GM23338 (cell line): Measurements from ENCODE around the gene RAB11A. TPM values are rescaled to one million over a fixed set of nuclear protein-coding genes. Genes with fewer than 3 reads are reported as not detected.
A peak's percentile ranks its signal among the peaks of the same experiment; 100 is the strongest.

ENCODE experiments used
- ATAC-seq: fragments of 200-7000 bp; cut with Tn5 transposase; 3 replicates; pipeline ENCODE4 v1.9.1; 2020
- DNase-seq: peaks from one replicate; pipeline ENCODE4 v3.0.0-alpha.2; 2015; ENCODE audit warnings: low spot score
- H2AFZ ChIP-seq: fragments of 200-600 bp; sonication (generic); 2 replicates; pipeline ENCODE4 v1.8.0; 2016; ENCODE audit warnings: antibody characterized with exemption, mild to moderate bottlenecking, moderate library complexity
- H3F3A ChIP-seq: fragments of 200-600 bp; sonication (generic); replicated peaks from 2 replicates; pipeline ENCODE4 v1.8.0; 2017; ENCODE audit warnings: antibody characterized with exemption, mixed run types, low read depth
- H3K27ac ChIP-seq: fragments of 200-600 bp; sonication (generic); 2 replicates; pipeline ENCODE4 v1.6.1; 2016; ENCODE audit warnings: low read depth
- H3K27me3 ChIP-seq: fragments of 200-600 bp; sonication (generic); 2 replicates; pipeline ENCODE4 v1.8.0; 2016; ENCODE audit warnings: mild to moderate bottlenecking, mixed run types, moderate library complexity; ENCODE audit not compliant: insufficient read depth
- H3K36me3 ChIP-seq: fragments of 200-600 bp; sonication (generic); 2 replicates; pipeline ENCODE4 v1.8.0; 2016; ENCODE audit warnings: mild to moderate bottlenecking; ENCODE audit not compliant: insufficient read depth
- H3K4me1 ChIP-seq: fragments of 200-600 bp; sonication (generic); 2 replicates; pipeline ENCODE4 v1.8.0; 2016; ENCODE audit warnings: mild to moderate bottlenecking, moderate library complexity; ENCODE audit not compliant: insufficient read depth
- H3K4me2 ChIP-seq: fragments of 200-600 bp; sonication (generic); 2 replicates; pipeline ENCODE4 v1.7.1; 2017; ENCODE audit warnings: mixed run types
- H3K4me3 ChIP-seq: fragments of 200-600 bp; sonication (generic); 2 replicates; pipeline ENCODE4 v1.6.1; 2016; ENCODE audit warnings: mixed run types
- H3K79me2 ChIP-seq: fragments of 200-600 bp; sonication (generic); replicated peaks from 2 replicates; pipeline ENCODE4 v1.8.0; 2017; ENCODE audit warnings: mild to moderate bottlenecking; ENCODE audit not compliant: insufficient read depth
- H3K9me2 ChIP-seq: fragments of 200-600 bp; sonication (generic); 2 replicates; pipeline ENCODE4 v1.8.0; 2017; ENCODE audit not compliant: insufficient read depth
- H4K20me1 ChIP-seq: fragments of 200-600 bp; sonication (generic); replicated peaks from 2 replicates; pipeline ENCODE4 v1.8.0; 2017; ENCODE audit warnings: mild to moderate bottlenecking; ENCODE audit not compliant: insufficient read depth
- H3K27ac Mint-ChIP-seq: 2 replicates; pipeline ENCODE4 v1.8.0; 2020; ENCODE audit warnings: inconsistent platforms, mild to moderate bottlenecking, moderate library complexity, mixed read lengths
- H3K27me3 Mint-ChIP-seq: 3 replicates; pipeline ENCODE4 v1.8.0; 2022; ENCODE audit warnings: low read depth, mild to moderate bottlenecking, moderate library complexity, mixed read lengths, inconsistent platforms; ENCODE audit not compliant: insufficient read depth, poor library complexity
- H3K36me3 Mint-ChIP-seq: 3 replicates; pipeline ENCODE4 v1.8.0; 2021; ENCODE audit warnings: low read depth, mild to moderate bottlenecking, inconsistent platforms, moderate library complexity, mixed read lengths
- H3K4me1 Mint-ChIP-seq: 3 replicates; pipeline ENCODE4 v1.8.0; 2020; ENCODE audit warnings: mild to moderate bottlenecking, inconsistent platforms, mixed read lengths
- H3K4me3 Mint-ChIP-seq: 3 replicates; pipeline ENCODE4 v1.8.0; 2021; ENCODE audit warnings: moderate library complexity, mild to moderate bottlenecking, inconsistent platforms, mixed read lengths
- H3K9me3 Mint-ChIP-seq: 3 replicates; pipeline ENCODE4 v1.8.0; 2020; ENCODE audit warnings: moderate library complexity, mild to moderate bottlenecking, inconsistent platforms, mixed read lengths
- CREB1 ChIP-seq: fragments of 250-450 bp; sonication (Bioruptor Pico); IDR thresholded peaks from 2 replicates; pipeline ENCODE4 v1.5.0; 2020; ENCODE audit warnings: low read depth, mild to moderate bottlenecking, moderate library complexity
- EZH2 ChIP-seq: fragments of 200-600 bp; sonication (generic); IDR thresholded peaks from one replicate; pipeline ENCODE4 v1.8.0; 2017; ENCODE audit warnings: antibody characterized with exemption, mild to moderate bottlenecking, low read depth; ENCODE audit not compliant: unreplicated experiment
- EZH2phosphoT487 ChIP-seq: fragments of 200-600 bp; sonication (generic); IDR thresholded peaks from one replicate; pipeline ENCODE4 v1.8.1; 2018; ENCODE audit warnings: antibody characterized with exemption; ENCODE audit not compliant: unreplicated experiment
- JUNB ChIP-seq: IDR thresholded peaks from one replicate; pipeline ENCODE4 v1.6.1; 2016; ENCODE audit warnings: antibody characterized with exemption; ENCODE audit not compliant: unreplicated experiment
- NANOG ChIP-seq: IDR thresholded peaks from 2 replicates; pipeline ENCODE4 v1.6.1; 2016; ENCODE audit warnings: antibody characterized with exemption, borderline replicate concordance
- POLR2AphosphoS5 ChIP-seq: IDR thresholded peaks from 2 replicates; pipeline ENCODE4 v1.6.1; 2016; ENCODE audit warnings: antibody characterized with exemption, low read depth
- STAT1 ChIP-seq: IDR thresholded peaks from one replicate; pipeline ENCODE4 v1.6.1; 2016; ENCODE audit warnings: antibody characterized with exemption; ENCODE audit not compliant: unreplicated experiment
- ZNF114 ChIP-seq: fragments of 250-450 bp; sonication (Bioruptor Pico); IDR thresholded peaks from 2 replicates; pipeline ENCODE4 v1.5.0; 2020; ENCODE audit warnings: mild to moderate bottlenecking, moderate library complexity
- ZNF331 ChIP-seq: fragments of 250-450 bp; sonication (Bioruptor Pico); IDR thresholded peaks from 2 replicates; pipeline ENCODE4 v1.5.0; 2020; ENCODE audit warnings: low read depth, mild to moderate bottlenecking, moderate library complexity
- polyA plus RNA-seq: library from polyadenylated mRNA; unstranded; fragments of >200 nt; fragmentation: Nextera tagmentation; extraction: Ambion mirVana; gene quantifications from 2 replicates; pipeline ENCODE4 v1.2.1, GENCODE V29; 2016
- total RNA-seq: library from RNA; depleted of rRNA; stranded (reverse); fragments of >200 nt; shearing (Covaris generic); gene quantifications from 2 replicates; pipeline ENCODE4 v1.2.3, GENCODE V29; 2014
- TF ChIP-seq, protein P1 (sequence below): IDR thresholded peaks from one replicate; pipeline ENCODE4 v1.6.1; 2018; ENCODE audit warnings: antibody characterized with exemption; ENCODE audit not compliant: unreplicated experiment
- TF ChIP-seq, protein P2 (sequence below), 2 experiments: fragments of 200-600 bp in 1 of 2; sonication (generic) in 1 of 2; conservative IDR thresholded peaks; 2 replicates each; pipeline versions ENCODE4 v1.5.1 to v1.6.1; 2016 to 2017; ENCODE audit warnings: antibody characterized with exemption in 2 of 2, low read depth in 2 of 2, mild to moderate bottlenecking in 2 of 2, moderate library complexity in 1 of 2
- TF ChIP-seq, protein P3 (sequence below): IDR thresholded peaks from 2 replicates; pipeline ENCODE4 v1.6.1; 2016; ENCODE audit warnings: antibody characterized with exemption

Gene RAB11A
- total and polyA plus RNA-seq, 2 experiments from 2014 or later = 251 to 369 TPM

DNA sequence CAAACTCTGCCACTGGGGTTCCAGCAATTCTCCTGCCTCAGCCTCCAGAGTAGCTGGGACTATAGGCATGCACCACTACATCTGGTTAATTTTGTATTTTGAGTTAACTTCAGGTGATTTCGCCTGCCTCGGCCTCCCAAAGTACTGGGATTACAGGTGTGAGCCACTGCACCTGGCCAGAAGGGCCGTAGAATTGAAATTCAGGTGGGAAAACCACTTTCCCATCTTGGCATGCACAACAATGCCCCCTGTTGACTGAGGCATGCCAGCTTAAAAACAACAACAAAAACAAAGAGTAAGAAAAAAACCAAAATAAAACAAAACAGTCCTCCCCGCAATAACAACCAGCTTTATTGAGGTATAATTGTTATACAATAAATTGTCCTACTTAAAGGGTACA lies 32.6 kb upstream of the RAB11A start:
- Histone ChIP-seq H3K27me3 (no peaks in the 10 kb centered on the region), H3K4me2 (no peak overlapping the region), H3K79me2 (no peaks in the 10 kb centered on the region), H3K27ac (0 out of 2 replicates have a peak overlapping the region, but pooled peaks have one; percentile 3), H4K20me1 (no peaks in the 10 kb centered on the region), H3K4me1 (peaks cover 13% of the 10 kb centered on the region), H2AFZ (no peak overlapping the region), H3F3A (no peaks in the 10 kb centered on the region; the same call in 1 of the 2 replicates), H3K4me3 (no peak overlapping the region), H3K9me2 (no peaks in the 10 kb centered on the region), H3K36me3 (no peaks in the 10 kb centered on the region)
- peaks cover 9% of the 10 kb centered on the region for H3K27me3 Mint-ChIP-seq
- DNase-seq (peak; percentile 73), ATAC-seq (no peak)
- no peak overlapping the region for H3K4me3 Mint-ChIP-seq
- H3K9me3 Mint-ChIP-seq = peaks cover under 1% of the 10 kb centered on the region; the same call in 2 of the 3 replicates
- H3K36me3 Mint-ChIP-seq = no peaks in the 10 kb centered on the region
- H3K4me1 Mint-ChIP-seq = peaks cover 37% of the 10 kb centered on the region
- TF ChIP-seq, protein P1, sequence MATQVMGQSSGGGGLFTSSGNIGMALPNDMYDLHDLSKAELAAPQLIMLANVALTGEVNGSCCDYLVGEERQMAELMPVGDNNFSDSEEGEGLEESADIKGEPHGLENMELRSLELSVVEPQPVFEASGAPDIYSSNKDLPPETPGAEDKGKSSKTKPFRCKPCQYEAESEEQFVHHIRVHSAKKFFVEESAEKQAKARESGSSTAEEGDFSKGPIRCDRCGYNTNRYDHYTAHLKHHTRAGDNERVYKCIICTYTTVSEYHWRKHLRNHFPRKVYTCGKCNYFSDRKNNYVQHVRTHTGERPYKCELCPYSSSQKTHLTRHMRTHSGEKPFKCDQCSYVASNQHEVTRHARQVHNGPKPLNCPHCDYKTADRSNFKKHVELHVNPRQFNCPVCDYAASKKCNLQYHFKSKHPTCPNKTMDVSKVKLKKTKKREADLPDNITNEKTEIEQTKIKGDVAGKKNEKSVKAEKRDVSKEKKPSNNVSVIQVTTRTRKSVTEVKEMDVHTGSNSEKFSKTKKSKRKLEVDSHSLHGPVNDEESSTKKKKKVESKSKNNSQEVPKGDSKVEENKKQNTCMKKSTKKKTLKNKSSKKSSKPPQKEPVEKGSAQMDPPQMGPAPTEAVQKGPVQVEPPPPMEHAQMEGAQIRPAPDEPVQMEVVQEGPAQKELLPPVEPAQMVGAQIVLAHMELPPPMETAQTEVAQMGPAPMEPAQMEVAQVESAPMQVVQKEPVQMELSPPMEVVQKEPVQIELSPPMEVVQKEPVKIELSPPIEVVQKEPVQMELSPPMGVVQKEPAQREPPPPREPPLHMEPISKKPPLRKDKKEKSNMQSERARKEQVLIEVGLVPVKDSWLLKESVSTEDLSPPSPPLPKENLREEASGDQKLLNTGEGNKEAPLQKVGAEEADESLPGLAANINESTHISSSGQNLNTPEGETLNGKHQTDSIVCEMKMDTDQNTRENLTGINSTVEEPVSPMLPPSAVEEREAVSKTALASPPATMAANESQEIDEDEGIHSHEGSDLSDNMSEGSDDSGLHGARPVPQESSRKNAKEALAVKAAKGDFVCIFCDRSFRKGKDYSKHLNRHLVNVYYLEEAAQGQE = no peak
- TF ChIP-seq, protein P2, sequence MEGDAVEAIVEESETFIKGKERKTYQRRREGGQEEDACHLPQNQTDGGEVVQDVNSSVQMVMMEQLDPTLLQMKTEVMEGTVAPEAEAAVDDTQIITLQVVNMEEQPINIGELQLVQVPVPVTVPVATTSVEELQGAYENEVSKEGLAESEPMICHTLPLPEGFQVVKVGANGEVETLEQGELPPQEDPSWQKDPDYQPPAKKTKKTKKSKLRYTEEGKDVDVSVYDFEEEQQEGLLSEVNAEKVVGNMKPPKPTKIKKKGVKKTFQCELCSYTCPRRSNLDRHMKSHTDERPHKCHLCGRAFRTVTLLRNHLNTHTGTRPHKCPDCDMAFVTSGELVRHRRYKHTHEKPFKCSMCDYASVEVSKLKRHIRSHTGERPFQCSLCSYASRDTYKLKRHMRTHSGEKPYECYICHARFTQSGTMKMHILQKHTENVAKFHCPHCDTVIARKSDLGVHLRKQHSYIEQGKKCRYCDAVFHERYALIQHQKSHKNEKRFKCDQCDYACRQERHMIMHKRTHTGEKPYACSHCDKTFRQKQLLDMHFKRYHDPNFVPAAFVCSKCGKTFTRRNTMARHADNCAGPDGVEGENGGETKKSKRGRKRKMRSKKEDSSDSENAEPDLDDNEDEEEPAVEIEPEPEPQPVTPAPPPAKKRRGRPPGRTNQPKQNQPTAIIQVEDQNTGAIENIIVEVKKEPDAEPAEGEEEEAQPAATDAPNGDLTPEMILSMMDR (conservative IDR thresholded peaks at IDR 0.05; ENCODE audit: low read depth in 2 of 2) = peak; percentile 78 to 81
- no peak for TF ChIP-seq EZH2
- no peak for TF ChIP-seq NANOG
- H3K27ac Mint-ChIP-seq = no peak overlapping the region

DNA sequence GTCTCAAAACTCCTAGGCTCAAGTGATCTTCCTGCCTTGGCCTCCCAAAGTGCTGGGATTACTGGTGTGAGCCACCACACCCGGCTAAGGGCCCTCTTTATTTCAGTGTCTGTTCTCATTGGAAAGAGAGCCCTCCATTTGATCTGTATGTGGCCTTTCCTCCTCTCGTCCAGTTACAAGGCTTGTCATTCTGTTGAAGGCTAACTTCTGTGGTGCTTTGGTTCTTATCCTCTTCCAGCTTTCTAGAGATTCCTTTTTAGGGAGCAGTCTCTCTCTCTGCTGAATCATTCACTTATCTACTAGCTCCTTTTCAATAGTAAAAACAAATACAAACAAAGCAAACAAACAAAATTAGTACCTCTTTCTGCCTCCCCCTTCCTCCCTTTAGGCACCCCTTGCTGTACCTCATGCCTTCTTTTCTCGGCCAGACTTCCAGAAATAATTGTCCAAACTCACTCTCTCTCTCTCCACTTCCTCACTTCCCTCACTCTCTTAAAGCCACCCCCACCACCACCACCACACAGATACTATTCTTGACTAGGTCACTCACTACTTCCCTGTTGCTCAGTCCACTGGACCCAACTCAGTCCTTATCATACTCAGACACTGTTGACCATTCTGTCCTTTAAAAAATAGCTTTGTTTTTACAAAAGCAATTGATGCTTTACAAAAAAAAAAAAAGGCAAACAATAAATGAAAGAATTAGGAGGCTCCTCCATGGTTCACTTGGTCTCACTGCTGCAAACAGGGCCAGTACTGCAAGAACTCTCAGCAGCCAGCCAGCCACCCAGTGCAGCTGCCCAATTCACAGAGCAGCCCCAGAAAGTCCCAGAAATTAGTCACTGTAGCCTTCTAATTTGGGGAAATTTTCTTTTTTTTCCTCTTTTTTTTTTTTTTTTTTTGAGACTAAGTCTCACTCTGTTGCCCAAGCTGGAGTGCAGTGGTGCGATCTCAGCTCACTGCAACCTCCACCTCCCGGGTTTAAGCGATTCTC lies 31.7 kb upstream of the RAB11A start:
- no peak for DNase-seq
- Histone ChIP-seq H3K4me1 (peaks cover 13% of the 10 kb centered on the region), H3K9me2 (no peaks in the 10 kb centered on the region), H3K27me3 (no peaks in the 10 kb centered on the region), H3K27ac (peak overlapping the region; percentile 3), H3K36me3 (no peaks in the 10 kb centered on the region), H3K4me3 (no peak overlapping the region), H2AFZ (no peak overlapping the region), H3K79me2 (no peaks in the 10 kb centered on the region), H3K4me2 (no peak overlapping the region), H4K20me1 (no peaks in the 10 kb centered on the region), H3F3A (no peaks in the 10 kb centered on the region)
- H3K36me3 Mint-ChIP-seq = no peaks in the 10 kb centered on the region
- H3K27ac Mint-ChIP-seq = peak overlapping the region; percentile 25; the same call in 1 of the 2 replicates
- peaks cover 30% of the 10 kb centered on the region for H3K4me1 Mint-ChIP-seq
- H3K27me3 Mint-ChIP-seq = peaks cover 7% of the 10 kb centered on the region
- H3K9me3 Mint-ChIP-seq = no peaks in the 10 kb centered on the region; the same call in 2 of the 3 replicates
- no peak overlapping the region for H3K4me3 Mint-ChIP-seq
- TF ChIP-seq NANOG (no peak), ZNF331 (CRISPR knock-in tag) (no peak), STAT1 (no peak), POLR2AphosphoS5 (no peak), ZNF114 (CRISPR knock-in tag) (no peak), JUNB (no peak), EZH2phosphoT487 (no peak), CREB1 (CRISPR knock-in tag) (no peak), EZH2 (no peak)
- TF ChIP-seq, protein P3, sequence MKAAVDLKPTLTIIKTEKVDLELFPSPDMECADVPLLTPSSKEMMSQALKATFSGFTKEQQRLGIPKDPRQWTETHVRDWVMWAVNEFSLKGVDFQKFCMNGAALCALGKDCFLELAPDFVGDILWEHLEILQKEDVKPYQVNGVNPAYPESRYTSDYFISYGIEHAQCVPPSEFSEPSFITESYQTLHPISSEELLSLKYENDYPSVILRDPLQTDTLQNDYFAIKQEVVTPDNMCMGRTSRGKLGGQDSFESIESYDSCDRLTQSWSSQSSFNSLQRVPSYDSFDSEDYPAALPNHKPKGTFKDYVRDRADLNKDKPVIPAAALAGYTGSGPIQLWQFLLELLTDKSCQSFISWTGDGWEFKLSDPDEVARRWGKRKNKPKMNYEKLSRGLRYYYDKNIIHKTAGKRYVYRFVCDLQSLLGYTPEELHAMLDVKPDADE = no peak
- no peak for ATAC-seq
